Activated naive CD4-positive, alpha-beta T cell treated with anti-CD3 and anti-CD28 coated beads, Interleukin-2, amount 50 U/mL, for 72 hours (primary cell): ENCODE results near the gene NAT16. TPM values are rescaled to one million over a fixed set of nuclear protein-coding genes. Genes with fewer than 3 reads are reported as not detected.
A peak's percentile ranks its signal among the peaks of the same experiment; 100 is the strongest.

Experiments
- ATAC-seq, 2 donors: fragments of 150-1000 bp; cut with Tn5 transposase; 2 replicates each; pipeline ENCODE4 v1.10.0; 2021; ENCODE audit warnings: mild to moderate bottlenecking in 2 of 2, moderate library complexity in 2 of 2
- DNase-seq, 2 donors: peaks; one replicate each; pipeline ENCODE4 v3.0.0; 2021 to 2022; ENCODE audit warnings: low spot score in 2 of 2
- H3K27ac Mint-ChIP-seq, 2 donors: one replicate each; pipeline ENCODE4 v1.8.0; 2022; ENCODE audit warnings: mild to moderate bottlenecking in 2 of 2, mixed read lengths in 2 of 2
- H3K36me3 Mint-ChIP-seq, 2 donors: one replicate each; pipeline ENCODE4 v1.8.0; 2022; ENCODE audit warnings: mixed read lengths in 2 of 2
- H3K9me3 Mint-ChIP-seq, 2 donors: one replicate each; pipeline ENCODE4 v1.8.0; 2022; ENCODE audit warnings: mixed read lengths in 2 of 2
- total RNA-seq, 2 donors: library from RNA; stranded (reverse); gene quantifications; one replicate each; pipeline ENCODE4 v1.2.3, GENCODE V29; 2022

The NAT16 gene
- total RNA-seq, 2 donors from 2014 or later = not detected

- ATAC-seq (no peak), DNase-seq (no peak)
- Mint-ChIP-seq H3K9me3 (no peaks in the 10 kb centered on the region), H3K36me3 (peaks cover 0 to 6% of the 10 kb centered on the region in 2 donors), H3K27ac (no peak overlapping the region)
Observed at GRCh38 chr7:101179713-101180112, 380 bp downstream of the NAT16 start.

GRCh38 chr7:101179117-101179516 is 976 bp downstream of the NAT16 start:
- DNase-seq (no peak), ATAC-seq (no peak)
- H3K36me3 Mint-ChIP-seq = peaks cover 0 to 6% of the 10 kb centered on the region in 2 donors
- no peaks in the 10 kb centered on the region for H3K9me3 Mint-ChIP-seq
- no peak overlapping the region for H3K27ac Mint-ChIP-seq

- Mint-ChIP-seq H3K9me3 (no peaks in the 10 kb centered on the region), H3K27ac (no peak overlapping the region), H3K36me3 (peaks cover 0 to 6% of the 10 kb centered on the region in 2 donors)
- no peak for DNase-seq
- ATAC-seq = no peak
Observed at GRCh38 chr7:101177644-101178043, 2.4 kb downstream of the NAT16 start.

- no peak for DNase-seq
- no peak for ATAC-seq
- no peaks in the 10 kb centered on the region for H3K9me3 Mint-ChIP-seq
- no peak overlapping the region for H3K27ac Mint-ChIP-seq
- peaks cover 0 to 18% of the 10 kb centered on the region in 2 donors for H3K36me3 Mint-ChIP-seq
Observed at GRCh38 chr7:101175664-101176063, 4.4 kb downstream of the NAT16 start.

GRCh38 chr7:101174322-101174854 is 5.7 kb downstream of the NAT16 start:
- H3K27ac Mint-ChIP-seq = no peak overlapping the region

GRCh38 chr7:101173752-101174244 is 6.3 kb downstream of the NAT16 start:
- ATAC-seq = peak; percentile 64 to 82
- Mint-ChIP-seq H3K9me3 (no peaks in the 10 kb centered on the region), H3K27ac (peak overlapping the region in 1 of 2 donors; percentile 8), H3K36me3 (peaks cover 0 to 18% of the 10 kb centered on the region in 2 donors)
- peak in 1 of 2 donors; percentile 82 for DNase-seq

More at GRCh38 chr7:101174322-101174854, 5.7 kb downstream of the NAT16 start:
- H3K36me3 Mint-ChIP-seq = peaks cover 0 to 18% of the 10 kb centered on the region in 2 donors
- ATAC-seq (peak in 1 of 2 donors; percentile 7), DNase-seq (no peak)
- no peaks in the 10 kb centered on the region for H3K9me3 Mint-ChIP-seq

GRCh38 chr7:101172854-101173751 is 7.0 kb downstream of the NAT16 start:
- no peak for DNase-seq
- peaks cover 0 to 18% of the 10 kb centered on the region in 2 donors for H3K36me3 Mint-ChIP-seq
- H3K27ac Mint-ChIP-seq = no peak overlapping the region
- H3K9me3 Mint-ChIP-seq = no peaks in the 10 kb centered on the region
- ATAC-seq = peak; percentile 20 to 27

- Mint-ChIP-seq H3K36me3 (peaks cover 0 to 18% of the 10 kb centered on the region in 2 donors), H3K27ac (peak overlapping the region in 1 of 2 donors; percentile 35), H3K9me3 (no peaks in the 10 kb centered on the region)
- no peak for DNase-seq
- ATAC-seq = no peak
Observed at GRCh38 chr7:101172005-101172853, 7.9 kb downstream of the NAT16 start.

- Mint-ChIP-seq H3K36me3 (peaks cover 0 to 18% of the 10 kb centered on the region in 2 donors), H3K27ac (peak overlapping the region in 1 of 2 donors; percentile 35)
- ATAC-seq = no peak
Observed at GRCh38 chr7:101171442-101171837, 8.7 kb downstream of the NAT16 start.

GRCh38 chr7:101170617-101171441 is 9.3 kb downstream of the NAT16 start:
- no peak for DNase-seq
- no peak for ATAC-seq
- peaks cover under 1 to 18% of the 10 kb centered on the region in 2 donors for H3K36me3 Mint-ChIP-seq
- H3K27ac Mint-ChIP-seq = no peak overlapping the region
- no peaks in the 10 kb centered on the region for H3K9me3 Mint-ChIP-seq

More at GRCh38 chr7:101171442-101171837, 8.7 kb downstream of the NAT16 start:
- no peak for DNase-seq
- no peaks in the 10 kb centered on the region for H3K9me3 Mint-ChIP-seq

- no peaks in the 10 kb centered on the region for H3K9me3 Mint-ChIP-seq
- H3K36me3 Mint-ChIP-seq = peaks cover 6 to 13% of the 10 kb centered on the region in 2 donors
- peak; percentile 77 to 91 for DNase-seq
- H3K27ac Mint-ChIP-seq = no peak overlapping the region
- peak; percentile 50 to 52 for ATAC-seq
Observed at GRCh38 chr7:101169838-101170551, 10.1 kb downstream of the NAT16 start.

- no peak for DNase-seq
- H3K27ac Mint-ChIP-seq = no peak overlapping the region
- no peaks in the 10 kb centered on the region for H3K9me3 Mint-ChIP-seq
- H3K36me3 Mint-ChIP-seq = peaks cover 6 to 12% of the 10 kb centered on the region in 2 donors
- peak in 1 of 2 donors; percentile 2 for ATAC-seq
Observed at GRCh38 chr7:101169110-101169837, 10.8 kb downstream of the NAT16 start.

- Mint-ChIP-seq H3K9me3 (no peaks in the 10 kb centered on the region), H3K27ac (no peak overlapping the region), H3K36me3 (peaks cover 6 to 12% of the 10 kb centered on the region in 2 donors)
- ATAC-seq (no peak), DNase-seq (no peak)
Observed at GRCh38 chr7:101168412-101169049, 11.6 kb downstream of the NAT16 start.

GRCh38 chr7:101167645-101168411 is 12.3 kb downstream of the NAT16 start:
- no peaks in the 10 kb centered on the region for H3K9me3 Mint-ChIP-seq
- H3K36me3 Mint-ChIP-seq = peaks cover 6 to 12% of the 10 kb centered on the region in 2 donors
- DNase-seq (no peak), ATAC-seq (no peak)
- H3K27ac Mint-ChIP-seq = no peak overlapping the region
